Kidney (tissue), 14 donors: ENCODE data around the gene HAND1. TPM values are rescaled to one million over a fixed set of nuclear protein-coding genes. Genes with fewer than 3 reads are reported as not detected.

Experiments used
- DNase-seq, 5 donors: peaks; one replicate each; pipeline ENCODE4 v3.0.0-alpha.2; 2013 to 2020
- FAIRE-seq: peaks from 2 replicates; lab custom pipeline; 2012; peaks lifted over from hg19 to GRCh38; lab: Jason Lieb, UNC
- H3K27ac ChIP-seq, 2 donors: one replicate each; pipeline ENCODE4 v1.7.0; 2013; ENCODE audit warnings: low read depth in 2 of 2, low read length in 2 of 2, inconsistent platforms in 1 of 2
- H3K27me3 ChIP-seq: one replicate; pipeline ENCODE4 v1.7.1; 2013; ENCODE audit warnings: low read length, inconsistent platforms; ENCODE audit not compliant: control insufficient read depth, insufficient read depth
- H3K36me3 ChIP-seq, 3 donors: one replicate each; pipeline versions ENCODE4 v1.7.0 to v1.7.1; 2013; ENCODE audit warnings: low read length in 3 of 3, control low read depth in 1 of 3, inconsistent platforms in 1 of 3; ENCODE audit not compliant: insufficient read depth in 3 of 3, control insufficient read depth in 2 of 3
- H3K4me1 ChIP-seq, 3 donors: one replicate each; pipeline versions ENCODE4 v1.7.0 to v1.7.1; 2013; ENCODE audit warnings: low read length in 3 of 3, inconsistent platforms in 1 of 3, low read depth in 1 of 3; ENCODE audit not compliant: control insufficient read depth in 2 of 3, insufficient read depth in 2 of 3
- H3K4me3 ChIP-seq, 3 donors: one replicate each; pipeline versions ENCODE4 v1.7.0 to v1.8.1; 2013; ENCODE audit warnings: low read length in 3 of 3, control low read depth in 1 of 3, inconsistent platforms in 1 of 3
- H3K9ac ChIP-seq, 3 donors: one replicate each; pipeline versions ENCODE4 v1.7.0 to v1.7.1; 2013; ENCODE audit warnings: low read length in 3 of 3, control low read depth in 1 of 3, inconsistent platforms in 1 of 3
- H3K9me3 ChIP-seq, 3 donors: one replicate each; pipeline versions ENCODE4 v1.7.0 to v1.7.1; 2013; ENCODE audit warnings: low read length in 3 of 3, control low read depth in 1 of 3, inconsistent platforms in 1 of 3; ENCODE audit not compliant: control insufficient read depth in 2 of 3, insufficient read depth in 1 of 3
- intact Hi-C: fragments of 100-400 bp; cut with DNase I; formaldehyde crosslinking; loops from one replicate; pipeline ENCODE4 v1.11.1; 2022
- polyA plus RNA-seq: library from polyadenylated mRNA; stranded (reverse); fragments of 350-450 nt; fragmentation: Illumina TruSeq; extraction: RNeasy Lipid Tissue Mini Kit (QIAGEN cat#74804); gene quantifications from one replicate; pipeline ENCODE4 v1.2.3, GENCODE V29; 2014; ENCODE audit warnings: low read depth, low replicate concordance; ENCODE audit not compliant: insufficient read depth
- total RNA-seq: library from RNA; stranded (reverse); fragmentation: NEBNext Ultra II Directional; extraction: Animal tissue kit (Norgen Biotek cat#: 25700); gene quantifications from one replicate; pipeline ENCODE4 v1.2.1, GENCODE V29; 2021
- TF ChIP-seq, protein P1 (sequence below): IDR thresholded peaks from 3 replicates; pipeline ENCODE4 v1.5.1; 2012; ENCODE audit warnings: mild to moderate bottlenecking, moderate library complexity, borderline replicate concordance; ENCODE audit not compliant: insufficient read depth; ENCODE audit errors: extremely low read depth
- donor health status: control.
- donor health status: control.
- donor health status: control.
- donor health status: control.
- donor health status: control.
- donor health status: DM: yes; HTN: yes; CAD: no.
- donor health status: Normal renal cell carcinoma (clear cell type).

Gene HAND1
- total and polyA plus RNA-seq, 2 donors from 2014 or later: not detected

DNA sequence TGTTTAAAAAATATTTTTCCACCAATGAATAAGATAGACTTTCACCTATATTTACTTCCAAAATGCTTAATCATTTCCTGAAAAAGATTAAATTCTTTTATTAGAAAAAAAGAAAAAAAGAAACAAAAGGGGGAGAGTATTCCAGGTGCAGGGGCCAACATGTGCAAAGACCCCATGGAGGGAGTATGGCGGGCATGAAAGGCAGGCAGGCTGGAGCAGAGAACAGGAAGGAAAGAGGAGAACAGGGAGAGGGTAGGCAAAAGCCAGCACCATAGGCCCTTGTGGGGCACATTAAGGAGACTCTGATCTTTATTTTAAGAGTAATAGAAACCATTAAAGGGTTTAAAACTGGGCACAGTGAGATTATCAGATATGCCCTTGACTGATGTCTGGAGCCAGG, 48.7 kb downstream of the HAND1 start:
- Histone ChIP-seq H3K9ac (no peak overlapping the region), H3K36me3 (no peaks in the 10 kb centered on the region), H3K4me1 (no peaks in the 10 kb centered on the region), H3K4me3 (no peak overlapping the region), H3K9me3 (no peaks in the 10 kb centered on the region), H3K27ac (no peak overlapping the region), H3K27me3 (no peaks in the 10 kb centered on the region)
- intact Hi-C loops: no loop called here
- DNase-seq: no peak
- no peak for FAIRE-seq
- TF ChIP-seq, protein P1, sequence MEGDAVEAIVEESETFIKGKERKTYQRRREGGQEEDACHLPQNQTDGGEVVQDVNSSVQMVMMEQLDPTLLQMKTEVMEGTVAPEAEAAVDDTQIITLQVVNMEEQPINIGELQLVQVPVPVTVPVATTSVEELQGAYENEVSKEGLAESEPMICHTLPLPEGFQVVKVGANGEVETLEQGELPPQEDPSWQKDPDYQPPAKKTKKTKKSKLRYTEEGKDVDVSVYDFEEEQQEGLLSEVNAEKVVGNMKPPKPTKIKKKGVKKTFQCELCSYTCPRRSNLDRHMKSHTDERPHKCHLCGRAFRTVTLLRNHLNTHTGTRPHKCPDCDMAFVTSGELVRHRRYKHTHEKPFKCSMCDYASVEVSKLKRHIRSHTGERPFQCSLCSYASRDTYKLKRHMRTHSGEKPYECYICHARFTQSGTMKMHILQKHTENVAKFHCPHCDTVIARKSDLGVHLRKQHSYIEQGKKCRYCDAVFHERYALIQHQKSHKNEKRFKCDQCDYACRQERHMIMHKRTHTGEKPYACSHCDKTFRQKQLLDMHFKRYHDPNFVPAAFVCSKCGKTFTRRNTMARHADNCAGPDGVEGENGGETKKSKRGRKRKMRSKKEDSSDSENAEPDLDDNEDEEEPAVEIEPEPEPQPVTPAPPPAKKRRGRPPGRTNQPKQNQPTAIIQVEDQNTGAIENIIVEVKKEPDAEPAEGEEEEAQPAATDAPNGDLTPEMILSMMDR: no peak

DNA sequence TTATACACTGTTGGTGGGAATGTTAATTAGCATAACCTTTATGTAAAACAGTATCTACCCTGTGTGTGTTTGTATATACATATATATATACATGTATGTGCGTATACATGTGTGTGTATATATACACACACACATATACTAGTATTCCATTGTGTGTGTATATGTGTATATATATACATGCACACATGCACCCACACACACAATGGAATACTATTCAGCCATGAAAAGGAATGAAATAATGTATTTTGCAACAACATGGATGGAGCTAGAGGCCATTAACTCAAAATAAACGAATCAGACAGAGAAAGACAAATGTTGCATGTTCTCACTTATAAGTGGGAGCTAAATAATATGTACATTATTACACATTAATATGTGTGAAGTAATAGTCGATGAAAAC, 49.8 kb downstream of the HAND1 start:
- Histone ChIP-seq H3K9ac (no peak overlapping the region), H3K27me3 (no peaks in the 10 kb centered on the region), H3K27ac (no peak overlapping the region), H3K36me3 (no peaks in the 10 kb centered on the region), H3K4me3 (no peak overlapping the region), H3K4me1 (no peaks in the 10 kb centered on the region), H3K9me3 (peaks cover 0 to 2% (median 0%) of the 10 kb centered on the region in 3 donors)
- no peak for DNase-seq
- TF ChIP-seq, protein P1: no peak
- intact Hi-C loops: no loop called here
- no peak for FAIRE-seq

Other genes with a start within 250 kb of the HAND1 start
- gene SAP30L, start 32.2 kb downstream of the HAND1 start, total RNA-seq: 33.0 TPM
- gene SAP30L, start 32.2 kb downstream of the HAND1 start, polyA plus RNA-seq: 30.7 TPM